HG03558 (cell line): ENCODE measurements around the gene SLC38A3.

ENCODE experiments used
- ATAC-seq: cut with Tn5 transposase; IDR thresholded peaks from one replicate; pipeline ENCODE4 v1.9.1; 2021; ENCODE audit warnings: moderate number of reproducible peaks; ENCODE audit not compliant: unreplicated experiment; ENCODE audit errors: extremely low read depth

SLC38A3 gene

DNA sequence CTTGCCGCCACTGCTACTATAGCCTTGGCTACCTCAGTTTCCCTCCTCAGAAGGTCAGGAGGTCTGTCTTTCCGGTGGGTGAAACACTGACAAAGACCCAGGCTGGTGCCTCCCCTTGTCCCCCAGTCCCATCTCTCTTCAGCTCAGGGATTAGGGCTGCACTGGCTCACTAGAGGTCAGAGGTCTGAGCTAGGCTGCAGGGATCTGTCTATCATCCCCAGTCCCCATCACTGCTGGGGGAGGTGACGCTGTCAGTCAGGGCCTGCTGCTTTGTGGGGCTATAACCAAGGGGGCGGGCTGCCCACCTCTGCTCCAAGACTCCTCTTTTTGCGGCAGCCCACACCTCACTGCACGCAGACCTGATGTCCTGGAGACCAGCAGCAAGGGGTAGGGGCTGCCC, 36.3 kb upstream of the SLC38A3 start:
- no peak for ATAC-seq

GRCh38 chr3:50169232-50169832, 35.7 kb upstream of the SLC38A3 start:
- no peak for ATAC-seq

DNA sequence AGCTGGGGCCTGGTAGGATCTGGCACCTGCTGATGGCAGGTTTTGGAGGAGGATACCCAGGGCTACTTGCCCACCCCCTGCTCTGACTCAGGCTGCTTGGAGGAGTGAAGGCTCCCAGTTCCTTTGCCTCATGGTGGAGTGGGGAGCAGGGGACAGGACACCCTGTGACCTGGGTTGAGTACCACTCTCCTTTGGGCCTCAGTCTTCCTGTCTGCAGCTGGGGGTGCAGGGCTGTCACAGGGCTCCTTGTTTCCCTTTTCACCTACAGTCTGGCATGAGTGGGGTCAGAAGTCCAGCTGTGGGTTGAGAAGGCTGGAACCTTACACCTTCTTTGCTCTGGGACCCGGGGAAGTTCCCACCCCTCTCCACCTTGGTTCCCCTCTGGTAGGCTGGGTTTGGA, 35.2 kb upstream of the SLC38A3 start:
- no peak for ATAC-seq

DNA sequence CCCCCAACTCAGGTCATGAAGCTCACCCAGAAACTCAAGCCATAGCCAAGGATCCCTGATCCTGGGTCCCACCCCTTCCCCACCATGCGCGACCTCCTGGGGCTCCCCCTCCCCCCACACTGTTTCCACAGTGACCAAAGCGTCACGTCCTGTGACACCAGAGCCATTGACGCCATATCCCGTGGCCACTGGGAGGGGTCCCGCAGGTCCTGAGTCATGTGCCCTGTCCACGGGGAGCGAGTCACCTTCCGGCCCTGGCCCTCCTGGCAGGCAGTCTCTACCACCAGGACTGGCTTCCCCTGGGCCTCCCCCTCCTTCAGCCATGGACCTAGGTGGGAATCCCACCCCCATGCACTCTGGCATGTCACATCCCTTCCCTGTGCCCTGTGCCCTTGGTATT, 34.4 kb upstream of the SLC38A3 start:
- ATAC-seq: no peak

DNA sequence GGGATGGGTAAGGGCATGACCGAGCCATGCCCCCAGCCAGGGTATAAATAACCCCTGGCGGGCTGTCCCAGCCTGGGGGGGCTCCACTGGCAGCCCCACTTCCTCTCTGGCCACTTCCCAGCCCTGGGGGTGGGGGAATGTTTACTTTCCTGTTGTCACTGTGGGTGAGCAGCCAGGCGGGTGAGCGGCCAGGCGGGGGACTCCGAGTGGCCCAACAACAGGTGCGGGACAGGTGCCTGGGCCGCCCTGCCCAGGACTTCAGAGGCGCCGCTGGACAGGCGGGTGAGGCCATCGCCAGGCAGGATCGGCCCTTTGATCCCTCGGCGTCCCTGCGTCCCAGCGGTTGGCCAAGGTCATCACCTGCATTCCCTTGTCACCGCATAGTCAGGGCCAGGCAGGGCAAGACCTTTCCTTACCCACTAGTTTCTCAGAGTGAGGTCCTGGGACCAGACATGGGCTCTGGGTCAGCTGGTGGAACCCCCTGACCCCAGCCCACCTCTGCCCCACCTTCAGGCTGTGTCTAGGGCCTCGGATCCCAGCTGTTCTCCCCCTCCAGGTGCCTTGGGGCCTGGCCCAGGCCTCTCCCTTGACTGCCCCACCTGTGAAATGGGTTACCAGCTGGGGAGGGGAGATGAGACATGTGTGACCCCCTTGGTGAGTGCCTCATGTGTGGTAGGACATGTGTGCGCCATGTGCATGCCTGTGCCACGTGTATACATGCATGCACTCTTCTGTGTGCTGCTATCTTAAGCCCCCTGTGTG, 33.4 kb upstream of the SLC38A3 start:
- ATAC-seq: no peak

GRCh38 chr3:50172626-50173220, 32.3 kb upstream of the SLC38A3 start:
- no peak for ATAC-seq

GRCh38 chr3:50173685-50174516, 31.2 kb upstream of the SLC38A3 start:
- ATAC-seq: no peak

GRCh38 chr3:50174517-50174895, 30.6 kb upstream of the SLC38A3 start:
- ATAC-seq: no peak

- ATAC-seq: no peak
Observed at GRCh38 chr3:50174947-50175524, 30.0 kb upstream of the SLC38A3 start.

DNA sequence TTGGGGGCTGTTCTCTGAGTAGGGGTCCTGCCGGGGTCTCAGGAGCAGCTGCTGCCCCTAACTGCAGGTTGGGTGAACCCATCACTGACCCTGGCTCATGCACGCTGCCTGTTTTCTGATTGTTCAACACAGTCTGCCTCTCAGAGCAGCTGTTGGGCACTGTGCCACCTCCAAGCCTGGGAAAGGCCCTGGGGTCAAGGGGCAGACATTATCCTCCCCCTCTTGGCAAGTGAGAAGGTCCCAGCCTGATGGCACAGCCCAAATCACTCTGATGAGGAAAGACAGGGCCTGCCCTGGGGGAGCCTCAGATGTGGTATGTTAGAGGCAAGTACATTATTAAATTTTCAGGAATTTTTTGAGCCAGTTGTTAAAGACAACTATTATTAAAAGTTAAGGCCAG, 27.7 kb upstream of the SLC38A3 start:
- ATAC-seq: no peak

DNA sequence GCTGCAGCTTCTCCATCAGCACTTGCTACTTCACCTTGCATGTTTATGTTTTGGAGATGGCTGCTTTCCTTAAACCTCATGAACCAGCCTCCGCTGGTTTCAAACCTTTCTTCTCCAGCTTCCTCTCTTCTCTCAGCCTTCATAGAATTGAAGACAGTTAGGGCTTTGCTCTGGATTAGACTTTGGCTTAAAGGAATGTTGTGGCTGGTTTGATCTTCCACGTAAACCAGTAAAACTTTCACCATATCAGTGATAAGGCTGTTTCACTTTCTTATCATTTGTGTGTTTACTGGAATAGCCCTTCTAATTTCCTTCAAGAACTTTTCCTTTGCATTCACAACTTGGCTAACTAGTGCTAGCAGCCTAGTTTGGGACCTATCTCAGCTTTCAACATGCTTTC, 25.4 kb upstream of the SLC38A3 start:
- ATAC-seq: no peak

DNA sequence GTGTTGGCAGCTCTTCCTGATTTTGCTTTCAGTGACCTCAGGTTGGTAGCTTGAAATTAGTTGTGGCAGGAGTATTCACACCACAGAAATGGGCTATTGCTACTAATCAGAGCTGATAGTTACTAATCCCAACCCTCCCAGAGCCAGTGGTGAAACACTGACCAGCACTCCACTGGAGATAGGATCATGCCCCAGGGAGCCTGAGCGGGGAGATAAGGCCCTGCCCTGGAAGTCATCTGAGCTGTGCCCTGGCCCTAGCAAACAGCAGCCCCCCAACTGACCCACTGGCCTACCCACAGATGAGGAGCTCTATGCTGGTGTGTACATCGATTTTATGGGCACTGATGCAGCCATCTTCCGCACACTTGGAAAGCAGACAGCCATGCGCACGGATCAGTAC, 23.1 kb upstream of the SLC38A3 start:
- ATAC-seq: no peak

GRCh38 chr3:50182533-50183099, 22.5 kb upstream of the SLC38A3 start:
- no peak for ATAC-seq

DNA sequence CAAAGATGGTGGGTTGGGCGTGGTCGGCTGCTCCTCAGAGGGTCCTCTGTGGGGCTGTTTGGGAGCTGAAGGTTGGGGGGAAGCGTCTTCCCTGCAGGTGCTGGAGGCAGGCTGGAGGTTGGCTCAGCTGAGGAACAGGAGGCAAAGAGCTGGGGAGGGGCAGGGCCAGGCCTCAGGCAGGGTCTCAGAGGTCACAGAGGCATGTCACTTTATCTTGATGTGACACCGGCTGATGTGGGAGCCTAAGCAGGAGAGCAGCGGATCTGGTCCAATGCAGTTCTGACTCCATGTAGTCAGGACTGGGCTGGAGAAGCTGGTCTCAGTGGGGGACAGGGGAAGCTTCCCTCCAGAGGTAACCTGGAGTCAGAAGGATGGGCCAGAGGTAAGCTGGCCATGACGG, 21.3 kb upstream of the SLC38A3 start:
- ATAC-seq: no peak

GRCh38 chr3:50184242-50184978, 20.7 kb upstream of the SLC38A3 start:
- no peak for ATAC-seq

- ATAC-seq: no peak
Observed at GRCh38 chr3:50185230-50185629, 19.8 kb upstream of the SLC38A3 start.

GRCh38 chr3:50186096-50186495, 19.0 kb upstream of the SLC38A3 start:
- ATAC-seq: no peak

DNA sequence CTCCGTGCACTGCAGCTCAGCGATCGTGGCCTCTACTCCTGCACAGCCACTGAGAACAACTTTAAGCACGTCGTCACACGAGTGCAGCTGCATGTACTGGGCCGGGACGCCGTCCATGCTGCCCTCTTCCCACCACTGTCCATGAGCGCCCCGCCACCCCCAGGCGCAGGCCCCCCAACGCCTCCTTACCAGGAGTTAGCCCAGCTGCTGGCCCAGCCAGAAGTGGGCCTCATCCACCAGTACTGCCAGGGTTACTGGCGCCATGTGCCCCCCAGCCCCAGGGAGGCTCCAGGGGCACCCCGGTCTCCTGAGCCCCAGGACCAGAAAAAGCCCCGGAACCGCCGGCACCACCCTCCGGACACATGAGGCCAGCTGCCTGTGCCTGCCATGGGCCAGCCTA, 17.3 kb upstream of the SLC38A3 start:
- no peak for ATAC-seq

DNA sequence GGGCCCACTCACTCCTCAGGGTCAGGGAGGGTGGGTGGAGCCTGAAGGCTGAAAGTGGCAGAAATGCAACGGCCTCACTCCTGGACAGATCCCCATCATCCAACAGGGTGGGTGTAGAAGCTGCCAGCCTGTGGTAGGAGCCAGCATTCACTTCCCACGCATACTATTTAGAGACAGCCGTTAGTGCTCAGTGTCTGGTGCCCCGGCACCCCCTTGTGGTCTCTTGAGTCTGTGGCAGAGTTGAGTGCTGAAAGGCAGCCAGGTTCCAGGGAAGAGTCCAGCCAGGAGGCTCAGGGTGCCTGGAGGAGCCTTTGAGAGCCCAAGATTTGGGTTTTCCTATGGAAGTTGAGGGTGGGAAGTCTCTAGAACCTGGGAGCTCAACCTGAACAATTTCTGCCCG, 15.8 kb upstream of the SLC38A3 start:
- no peak for ATAC-seq

DNA sequence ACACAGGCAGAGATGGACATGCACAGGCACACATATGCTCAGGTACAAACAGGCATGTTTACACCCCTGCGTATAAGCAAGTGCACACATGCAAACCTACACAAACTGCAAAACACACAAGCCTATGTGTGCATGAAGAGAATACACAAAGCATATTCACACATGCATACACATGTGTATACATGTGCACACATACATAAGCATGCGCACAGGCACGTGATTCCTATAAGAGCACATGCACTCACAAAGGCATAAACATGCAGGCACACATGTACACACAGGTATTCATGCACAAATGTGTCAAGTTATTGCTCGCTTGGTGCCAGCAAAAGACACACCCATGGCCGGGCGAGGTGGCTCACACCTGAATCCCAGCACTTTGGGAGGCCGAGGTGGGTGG, 15.1 kb upstream of the SLC38A3 start:
- no peak for ATAC-seq
